ENCODE measurements around the gene NRCAM.
A peak's percentile ranks its signal among the peaks of the same experiment; 100 is the strongest.

Gene NRCAM

DNA sequence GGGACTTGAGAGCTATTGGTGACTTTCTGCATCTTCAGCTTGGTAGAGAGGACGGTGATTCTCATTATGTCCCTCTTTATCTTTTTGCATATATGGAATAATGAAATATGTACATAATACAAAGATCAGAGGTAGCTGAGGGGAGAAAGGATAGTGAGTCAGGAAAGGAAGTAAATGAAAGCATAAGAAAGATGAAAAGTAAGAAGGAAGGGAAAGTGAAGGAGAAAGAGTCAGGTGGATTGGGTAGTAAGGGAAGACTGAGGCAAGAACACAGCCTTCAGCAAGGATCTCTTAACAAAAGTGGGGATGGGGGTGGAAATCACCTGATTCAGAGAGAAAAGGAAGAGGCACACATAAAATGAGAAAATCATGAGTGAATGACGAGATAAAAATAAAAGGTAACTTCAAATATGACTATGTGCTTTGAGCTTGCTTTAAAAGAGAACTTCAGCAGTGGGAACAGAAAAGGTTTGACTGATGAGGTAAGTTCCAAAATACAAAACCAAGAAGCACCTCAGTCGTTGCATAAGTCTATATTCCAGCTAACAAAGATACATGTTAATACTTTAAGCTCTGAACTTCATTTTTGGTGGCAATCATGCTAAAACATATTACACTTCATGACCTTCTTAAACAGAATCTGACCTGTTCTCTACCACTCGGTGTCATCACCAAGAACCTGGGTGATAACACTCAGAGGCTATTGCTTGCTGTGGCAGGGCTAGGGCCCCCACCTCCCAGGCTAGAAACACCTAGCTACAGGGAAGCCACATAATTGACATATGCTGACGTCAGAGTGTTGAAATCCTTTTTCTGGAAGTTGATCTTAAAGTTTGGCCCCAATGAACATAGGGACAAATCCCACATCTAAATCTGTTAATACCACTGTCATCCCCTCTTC is 32.9 kb downstream of the NRCAM start:
- DNase-seq: no peak

DNA sequence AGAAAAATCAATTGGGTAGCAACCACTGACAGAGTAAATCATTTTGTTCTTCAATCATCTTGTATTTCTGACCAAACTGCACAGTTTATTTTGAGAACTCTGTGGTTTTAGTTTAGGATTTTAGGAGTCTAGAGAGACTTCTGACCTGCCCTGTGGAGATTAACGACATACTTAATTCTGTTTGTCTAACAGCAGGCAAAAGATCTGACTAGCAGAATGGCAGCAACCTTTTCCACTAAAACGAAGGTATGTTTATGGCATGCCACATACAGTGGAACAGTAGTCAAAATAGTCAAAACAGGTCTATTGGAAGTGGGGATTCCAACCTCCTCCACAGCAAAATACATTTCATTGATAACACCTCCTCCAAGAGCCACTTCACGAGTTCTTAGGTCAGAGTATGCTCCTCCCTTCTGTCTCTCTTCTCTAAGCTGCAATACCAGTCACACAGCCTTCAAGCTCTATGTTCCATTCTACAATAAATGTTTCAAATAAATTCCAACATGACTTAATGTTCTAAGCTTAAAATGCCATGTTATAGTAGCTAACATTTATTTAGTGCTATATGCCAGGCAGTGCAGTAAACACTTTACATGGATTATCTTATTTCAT is 34.4 kb downstream of the NRCAM start:
- no peak for DNase-seq

GRCh38 chr7:108419961-108420908 is 36.0 kb downstream of the NRCAM start:
- DNase-seq: no peak

- DNase-seq: no peak
Measured at GRCh38 chr7:108418946-108419345, 37.3 kb downstream of the NRCAM start.

- no peak for DNase-seq
Measured at GRCh38 chr7:108417926-108418325, 38.3 kb downstream of the NRCAM start.

DNA sequence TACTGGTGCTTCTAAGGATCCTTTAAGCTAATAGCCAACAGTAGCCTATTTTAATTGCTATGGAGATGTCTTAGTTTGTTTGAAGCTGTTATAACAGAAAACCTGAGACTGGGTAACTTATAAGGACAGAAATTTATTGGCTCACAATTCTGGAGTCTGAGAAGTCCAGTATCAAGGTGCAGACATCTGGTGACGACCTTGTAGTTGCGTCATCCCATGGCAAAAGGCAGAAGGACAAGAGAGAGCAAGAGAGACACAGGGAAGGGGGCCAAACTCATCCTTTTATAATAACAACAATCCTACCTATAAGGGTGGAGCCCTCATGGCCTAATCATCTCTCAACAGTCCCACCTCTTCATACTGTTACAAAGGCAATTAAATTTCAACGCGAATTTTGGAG is 39.1 kb downstream of the NRCAM start:
- no peak for DNase-seq

DNA sequence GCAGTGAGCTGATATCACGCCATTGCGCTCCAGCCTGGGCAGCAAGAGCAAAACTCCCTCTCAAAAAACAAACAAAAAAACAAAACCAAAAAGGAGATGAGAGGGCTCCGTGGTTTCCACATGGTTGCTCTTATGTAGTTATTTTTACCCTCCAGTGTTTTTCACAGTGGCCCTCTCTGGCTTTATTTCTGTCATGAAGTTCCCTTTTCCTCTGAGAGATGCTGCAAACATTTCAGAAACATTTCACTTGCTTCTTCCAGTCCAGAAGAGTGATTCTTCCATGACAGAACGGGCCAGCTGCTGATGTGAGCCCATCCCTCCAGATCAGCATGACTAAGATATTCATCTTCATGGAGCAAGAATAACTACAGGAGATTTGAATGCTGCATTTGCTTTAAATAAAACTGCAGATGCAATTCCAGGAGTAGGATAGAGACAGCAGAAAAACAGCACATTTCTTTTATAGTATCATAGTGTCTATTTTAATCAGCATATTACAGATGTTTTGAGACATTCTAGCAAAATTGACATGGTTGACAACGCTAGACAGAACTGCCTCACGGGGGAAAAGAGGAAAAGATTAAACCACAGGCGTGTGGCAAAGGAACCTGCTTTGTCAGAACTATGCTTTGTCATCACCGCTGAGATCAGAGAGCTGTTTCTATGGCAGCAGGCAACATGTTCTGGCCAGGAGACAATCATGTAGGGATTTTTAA is 40.3 kb downstream of the NRCAM start:
- DNase-seq: peak; percentile 18

DNA sequence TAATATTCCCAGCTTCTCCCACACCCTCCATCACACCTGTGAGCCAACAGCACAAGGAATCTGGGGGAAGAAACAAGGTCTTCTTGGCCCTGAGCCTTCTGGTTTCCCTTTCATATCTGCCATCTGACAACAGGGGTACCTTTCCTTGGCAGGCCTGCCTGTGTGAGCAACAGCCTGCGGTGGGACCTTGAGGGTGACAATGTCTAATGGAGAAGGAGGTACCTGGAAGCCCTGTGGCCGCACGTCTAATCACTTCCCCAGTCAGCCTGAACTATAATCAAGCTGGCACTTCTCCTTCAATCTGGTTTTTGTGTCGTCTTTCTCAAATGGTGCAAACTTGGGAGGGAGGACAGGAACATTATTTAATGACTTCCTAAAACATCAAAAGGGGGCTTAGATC is 41.2 kb downstream of the NRCAM start:
- DNase-seq: no peak

- DNase-seq: no peak
Measured at GRCh38 chr7:108413782-108414492, 42.3 kb downstream of the NRCAM start.

- no peak for DNase-seq
Measured at GRCh38 chr7:108413337-108413736, 42.9 kb downstream of the NRCAM start.

- DNase-seq: no peak
Measured at GRCh38 chr7:108409146-108409545, 47.1 kb downstream of the NRCAM start.

DNA sequence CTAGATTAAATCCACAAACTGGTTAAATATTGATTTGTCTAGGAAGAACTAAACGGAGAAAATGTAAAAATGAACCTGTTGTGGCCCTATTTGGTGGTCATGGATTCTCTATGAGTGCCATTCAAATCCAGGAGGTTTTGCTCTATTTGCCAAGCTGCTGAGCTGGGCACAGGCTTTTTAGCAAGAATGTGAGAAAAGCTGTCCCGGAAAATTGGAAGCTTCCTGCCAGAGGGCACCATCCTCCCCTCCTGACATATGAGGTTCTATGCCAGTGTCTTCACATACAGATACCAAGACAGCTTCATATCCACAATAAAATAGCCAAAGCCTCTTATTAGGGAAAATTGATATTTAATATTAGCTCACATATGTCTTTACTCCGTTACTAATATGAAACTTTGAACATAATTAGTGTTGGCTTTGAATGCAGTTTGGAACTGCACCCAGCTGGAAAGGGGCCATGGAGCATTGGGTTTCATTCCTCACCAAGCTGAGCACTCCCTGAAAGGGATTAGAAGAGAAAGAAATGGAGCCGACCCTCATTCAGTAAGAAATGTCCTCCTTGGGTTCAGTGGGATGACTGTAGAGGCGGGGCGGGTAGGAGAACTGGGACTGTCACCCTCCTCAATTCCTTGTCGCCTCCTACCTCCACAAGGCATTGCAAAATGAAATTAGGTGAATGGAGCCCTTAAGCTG is 47.8 kb downstream of the NRCAM start:
- DNase-seq: peak; percentile 61

GRCh38 chr7:108407676-108408075 is 48.6 kb downstream of the NRCAM start:
- no peak for DNase-seq

DNA sequence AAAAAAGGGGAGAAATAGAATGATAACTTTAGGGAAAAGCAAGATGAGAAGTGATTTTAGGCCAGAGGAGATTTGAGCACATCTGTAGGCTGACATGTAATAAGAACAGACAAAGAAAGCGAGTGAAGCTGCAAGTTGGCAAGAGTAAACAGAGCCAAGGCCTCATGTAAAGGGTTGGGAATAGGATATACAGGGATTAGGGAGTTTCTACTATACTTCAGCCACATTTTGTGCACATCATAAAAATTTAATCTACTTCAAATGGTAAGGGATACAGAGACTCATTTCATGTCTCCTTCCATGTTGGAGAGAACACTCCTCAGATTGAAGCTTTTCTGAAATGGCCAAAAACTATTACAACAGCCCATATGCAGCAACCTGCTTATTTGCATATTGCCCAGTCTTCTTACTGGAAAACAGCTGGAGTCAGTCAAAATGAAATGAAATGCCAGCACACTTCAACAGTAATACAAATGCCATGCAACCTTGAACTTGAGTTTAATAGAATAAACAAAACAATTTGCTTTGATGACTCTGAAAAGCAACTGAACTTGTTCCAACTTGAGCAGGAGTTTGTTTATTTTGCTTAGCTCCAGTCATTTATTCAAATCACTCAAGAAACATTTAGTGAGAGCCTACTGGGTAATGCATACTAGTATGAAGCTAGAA is 49.9 kb downstream of the NRCAM start:
- DNase-seq: no peak

DNA sequence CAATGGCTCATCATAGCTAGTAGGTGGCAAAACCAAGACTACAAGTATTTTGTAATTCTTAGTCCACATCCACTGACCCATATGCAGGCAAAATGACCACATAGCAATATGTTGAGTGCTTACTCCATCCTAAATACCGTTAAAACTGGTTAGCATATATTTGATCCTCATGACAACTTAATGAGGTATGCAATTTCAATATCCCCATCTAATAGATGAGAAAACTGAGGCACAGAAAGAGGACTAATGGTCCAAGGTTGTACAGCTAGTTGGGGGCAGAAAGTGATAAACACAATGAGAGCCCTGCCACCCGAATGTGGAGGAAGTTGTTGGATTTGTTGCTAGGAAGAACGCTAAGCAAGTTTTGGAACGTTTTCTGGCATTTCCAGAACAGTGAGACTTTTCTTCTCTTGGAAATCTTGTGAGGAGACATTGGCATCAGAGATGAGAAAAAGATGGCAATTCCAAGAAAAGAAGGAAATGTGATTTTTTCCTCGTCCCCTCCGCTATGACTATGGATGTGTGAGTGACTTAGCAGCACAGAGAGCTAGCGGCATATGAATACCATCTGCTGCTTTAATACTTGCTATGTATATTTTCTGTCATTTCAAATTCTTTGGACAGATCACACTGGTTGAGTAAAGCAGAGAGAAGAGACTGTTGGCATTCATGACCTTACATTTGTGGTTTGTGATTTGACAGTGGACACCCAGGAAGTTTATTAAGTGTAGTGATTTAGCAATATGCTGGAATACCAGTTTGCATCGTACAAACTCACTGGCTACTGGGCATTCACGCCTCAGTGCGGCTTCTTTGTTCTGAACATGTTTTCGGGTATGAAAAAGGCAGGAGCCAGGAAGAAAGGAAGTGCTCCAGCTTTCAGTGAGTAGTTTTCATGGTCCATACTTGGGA is 51.5 kb downstream of the NRCAM start:
- peak; percentile 40 for DNase-seq

DNA sequence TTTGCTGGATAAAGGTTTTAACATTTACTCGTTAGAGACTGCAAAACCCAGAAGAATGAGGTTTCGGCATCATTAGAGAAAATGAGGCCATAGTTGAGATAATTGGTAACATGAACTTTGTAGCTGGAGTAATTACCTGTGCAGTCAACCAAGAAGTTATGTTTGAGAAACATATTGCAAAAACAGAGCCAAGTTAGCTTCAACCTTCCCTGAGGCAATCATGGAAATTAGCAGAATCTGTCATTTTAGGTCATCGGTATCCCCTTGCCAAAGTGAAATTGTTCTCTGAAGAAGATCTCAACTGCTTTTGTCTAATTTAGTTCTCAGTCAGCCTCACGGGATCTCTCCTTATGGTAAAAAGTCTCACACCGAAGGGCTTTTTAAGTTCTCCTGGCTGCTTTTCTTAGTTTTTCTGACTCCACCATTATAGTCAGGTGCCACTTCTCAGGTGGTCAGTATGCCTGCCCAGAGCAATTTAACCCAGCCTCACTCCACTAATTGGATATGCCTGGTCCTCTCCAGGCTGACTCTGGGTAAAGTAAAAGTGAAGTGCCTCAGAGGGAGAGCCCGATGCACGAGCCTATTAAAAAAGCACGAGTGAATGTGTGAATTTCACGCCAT is 52.5 kb downstream of the NRCAM start:
- DNase-seq: no peak

DNA sequence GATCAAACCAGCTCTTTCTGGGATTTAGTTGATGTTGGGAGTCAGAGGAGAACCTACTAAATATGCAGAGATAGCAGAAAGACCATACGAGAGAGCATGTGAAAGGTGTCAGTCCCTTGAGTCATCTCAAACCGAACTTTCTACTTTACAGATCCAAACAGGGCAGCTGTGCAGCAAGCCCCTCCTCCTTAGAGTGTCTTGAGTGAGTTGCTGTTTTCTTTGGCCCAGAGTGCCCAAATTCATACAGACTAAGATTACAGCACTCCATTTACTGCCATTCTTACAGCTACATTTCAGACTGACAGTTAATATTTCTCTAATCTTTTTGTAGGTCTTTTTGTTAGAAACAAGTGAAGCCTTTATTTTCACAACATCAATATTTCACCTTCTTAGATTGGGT is 53.4 kb downstream of the NRCAM start:
- DNase-seq: no peak

- DNase-seq: no peak
Measured at GRCh38 chr7:108396080-108396479, 60.2 kb downstream of the NRCAM start.

DNA sequence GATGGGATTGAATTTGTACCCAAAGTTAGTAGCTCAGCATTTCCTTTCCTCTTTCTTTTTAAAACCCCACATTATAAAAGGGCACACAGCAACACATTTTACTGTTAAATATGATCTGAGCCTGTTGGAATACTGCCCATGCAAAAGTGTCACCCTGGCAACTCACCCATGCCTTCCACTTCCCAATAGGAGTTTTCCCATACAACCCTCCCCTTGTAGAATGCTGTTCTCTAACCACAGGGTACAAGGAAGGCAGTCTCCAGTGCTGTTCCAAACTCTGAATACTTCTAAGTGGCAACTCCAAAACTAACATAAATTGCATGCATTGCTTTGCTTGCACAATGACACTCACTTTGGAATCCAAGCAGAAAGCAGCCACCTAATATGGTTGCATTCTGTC is 60.8 kb downstream of the NRCAM start:
- no peak for DNase-seq
